Endothelial cell of umbilical vein (primary cell): Measurements from ENCODE around the gene MATR3.

Source experiments
- CTCF ChIP-seq, 2 donors: IDR thresholded peaks; 1 replicate in 1 of 2; 2 replicates in 1 of 2; pipeline ENCODE4 v1.5.1; 2011; ENCODE audit warnings: low read length in 2 of 2, mild to moderate bottlenecking in 2 of 2, moderate library complexity in 2 of 2, control low read depth in 1 of 2, inconsistent platforms in 1 of 2, low read depth in 1 of 2; ENCODE audit not compliant: insufficient read depth in 1 of 2; ENCODE audit errors: extremely low read depth in 1 of 2
- POLR2AphosphoS5 ChIP-seq: IDR thresholded peaks from 2 replicates; pipeline ENCODE4 v1.6.1; 2012; ENCODE audit warnings: low read depth, mild to moderate bottlenecking, control low read depth, low read length, moderate library complexity; ENCODE audit not compliant: insufficient read depth

GRCh38 chr5:139245637-139246339, 47.8 kb upstream of the MATR3 start:
- TF ChIP-seq CTCF (IDR thresholded peaks at IDR 0.05; ENCODE audit: extremely low read depth in 1 of 2, insufficient read depth in 1 of 2, low read depth in 1 of 2, low read length in 2 of 2) (no peak), POLR2AphosphoS5 (no peak)
